SU-DHL-6 (cell line): ENCODE data around the gene GRK2.
"Not testable (repeated sequence)": the region's sequence is repeated elsewhere in the genome, so short reads cannot be mapped to it uniquely, and the experiment has no call there.

Experiments used
- CTCF ChIP-seq: fragments of 200-600 bp; sonication (generic); IDR thresholded peaks from one replicate; pipeline ENCODE4 v1.5.1; 2017; ENCODE audit warnings: antibody characterized with exemption, mild to moderate bottlenecking, low read length, moderate library complexity; ENCODE audit not compliant: insufficient read depth, poor library complexity, severe bottlenecking
- EZH2phosphoT487 ChIP-seq: fragments of 200-600 bp; sonication (generic), shearing (Covaris generic); conservative IDR thresholded peaks from 2 replicates; pipeline ENCODE4 v1.6.1; 2018; ENCODE audit warnings: mild to moderate bottlenecking, antibody characterized with exemption, low read length, moderate library complexity, mixed read lengths

GRCh38 chr11:67318876-67319275, 52.6 kb downstream of the GRK2 start:
- not testable (repeated sequence) for TF ChIP-seq CTCF, EZH2phosphoT487
